ENCODE data around the gene DUT.

Gene DUT

DNA sequence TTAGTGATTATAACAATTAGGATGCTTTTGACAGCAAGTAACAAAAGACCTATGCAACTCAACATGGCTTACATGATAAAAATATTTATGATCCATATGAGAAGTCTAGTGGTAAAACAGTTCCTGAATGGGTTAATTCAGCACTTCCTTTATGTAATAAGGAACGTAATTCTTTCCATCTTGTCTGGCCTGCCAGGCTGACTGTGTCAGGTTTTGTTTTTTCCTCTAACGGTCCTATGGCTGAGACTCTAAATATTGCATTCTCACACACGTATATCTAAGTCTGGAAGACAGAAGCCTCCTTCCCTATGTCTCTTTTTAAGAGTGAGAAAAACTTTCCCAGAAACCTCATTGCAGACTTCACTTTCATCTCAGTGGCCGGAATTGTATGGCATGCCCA is 50.6 kb downstream of the DUT start:
- Histone ChIP-seq H3K27me3 (replicated peaks; ENCODE audit: insufficient read depth, low read length) (no peaks in the 10 kb centered on the region), H3K9me2 (replicated peaks; ENCODE audit: insufficient read depth, low read length) (no peaks in the 10 kb centered on the region), H3K4me3 (ENCODE audit: low read length) (no peak overlapping the region), H3K27ac (ENCODE audit: low read length) (no peak overlapping the region), H3K79me2 (ENCODE audit: low read length) (no peaks in the 10 kb centered on the region), H3K4me1 (ENCODE audit: low read length) (no peaks in the 10 kb centered on the region), H3K4me2 (ENCODE audit: low read depth, low read length) (no peak overlapping the region), H4K20me1 (ENCODE audit: insufficient read depth, low read length) (no peaks in the 10 kb centered on the region), H3F3A (ENCODE audit: insufficient read depth, low read length) (no peaks in the 10 kb centered on the region), H2AFZ (ENCODE audit: low read length) (no peak overlapping the region), H3K9ac (ENCODE audit: low read length) (no peak overlapping the region), H3K36me3 (replicated peaks; ENCODE audit: insufficient read depth, low read length) (no peaks in the 10 kb centered on the region), H3K9me3 (replicated peaks; ENCODE audit: insufficient read depth, low read length) (no peaks in the 10 kb centered on the region)
- TF ChIP-seq, protein P1, sequence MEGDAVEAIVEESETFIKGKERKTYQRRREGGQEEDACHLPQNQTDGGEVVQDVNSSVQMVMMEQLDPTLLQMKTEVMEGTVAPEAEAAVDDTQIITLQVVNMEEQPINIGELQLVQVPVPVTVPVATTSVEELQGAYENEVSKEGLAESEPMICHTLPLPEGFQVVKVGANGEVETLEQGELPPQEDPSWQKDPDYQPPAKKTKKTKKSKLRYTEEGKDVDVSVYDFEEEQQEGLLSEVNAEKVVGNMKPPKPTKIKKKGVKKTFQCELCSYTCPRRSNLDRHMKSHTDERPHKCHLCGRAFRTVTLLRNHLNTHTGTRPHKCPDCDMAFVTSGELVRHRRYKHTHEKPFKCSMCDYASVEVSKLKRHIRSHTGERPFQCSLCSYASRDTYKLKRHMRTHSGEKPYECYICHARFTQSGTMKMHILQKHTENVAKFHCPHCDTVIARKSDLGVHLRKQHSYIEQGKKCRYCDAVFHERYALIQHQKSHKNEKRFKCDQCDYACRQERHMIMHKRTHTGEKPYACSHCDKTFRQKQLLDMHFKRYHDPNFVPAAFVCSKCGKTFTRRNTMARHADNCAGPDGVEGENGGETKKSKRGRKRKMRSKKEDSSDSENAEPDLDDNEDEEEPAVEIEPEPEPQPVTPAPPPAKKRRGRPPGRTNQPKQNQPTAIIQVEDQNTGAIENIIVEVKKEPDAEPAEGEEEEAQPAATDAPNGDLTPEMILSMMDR (IDR thresholded peaks at IDR 0.05; ENCODE audit: low read length), result no peak
- no peak for TF ChIP-seq EZH2phosphoT487 (IDR thresholded peaks at IDR 0.05; ENCODE audit: low read length)
- TF ChIP-seq EZH2 (optimal IDR thresholded peaks at IDR 0.05; ENCODE audit: low read depth, low read length), result no peak
- no peak for DNase-seq

- Histone ChIP-seq H3K36me3 (replicated peaks; ENCODE audit: insufficient read depth, low read length) (no peaks in the 10 kb centered on the region), H3K9me2 (replicated peaks; ENCODE audit: insufficient read depth, low read length) (no peaks in the 10 kb centered on the region), H3K27ac (ENCODE audit: low read length) (no peak overlapping the region), H2AFZ (ENCODE audit: low read length) (no peak overlapping the region), H3K79me2 (ENCODE audit: low read length) (no peaks in the 10 kb centered on the region), H3K9me3 (replicated peaks; ENCODE audit: insufficient read depth, low read length) (no peaks in the 10 kb centered on the region), H3K4me2 (ENCODE audit: low read depth, low read length) (no peak overlapping the region), H3F3A (ENCODE audit: insufficient read depth, low read length) (no peaks in the 10 kb centered on the region), H3K4me3 (ENCODE audit: low read length) (no peak overlapping the region), H3K27me3 (replicated peaks; ENCODE audit: insufficient read depth, low read length) (no peaks in the 10 kb centered on the region), H3K9ac (ENCODE audit: low read length) (no peak overlapping the region), H3K4me1 (ENCODE audit: low read length) (no peaks in the 10 kb centered on the region), H4K20me1 (ENCODE audit: insufficient read depth, low read length) (no peaks in the 10 kb centered on the region)
- no peak for DNase-seq
- no peak for TF ChIP-seq EZH2 (optimal IDR thresholded peaks at IDR 0.05; ENCODE audit: low read depth, low read length)
- TF ChIP-seq, protein P1 (IDR thresholded peaks at IDR 0.05; ENCODE audit: low read length), result no peak
- TF ChIP-seq EZH2phosphoT487 (IDR thresholded peaks at IDR 0.05; ENCODE audit: low read length), result no peak
Measured at GRCh38 chr15:48383031-48383430, 51.8 kb downstream of the DUT start.

GRCh38 chr15:48384616-48385015 is 53.4 kb downstream of the DUT start:
- H3K4me3 ChIP-seq (ENCODE audit: low read length), result no peak overlapping the region
- no peaks in the 10 kb centered on the region for H3K4me1 ChIP-seq (ENCODE audit: low read length)
- H3F3A ChIP-seq (ENCODE audit: insufficient read depth, low read length), result no peaks in the 10 kb centered on the region
- H3K9me3 ChIP-seq (replicated peaks; ENCODE audit: insufficient read depth, low read length), result no peaks in the 10 kb centered on the region
- no peaks in the 10 kb centered on the region for H3K9me2 ChIP-seq (replicated peaks; ENCODE audit: insufficient read depth, low read length)
- no peaks in the 10 kb centered on the region for H3K79me2 ChIP-seq (ENCODE audit: low read length)
- TF ChIP-seq EZH2 (optimal IDR thresholded peaks at IDR 0.05; ENCODE audit: low read depth, low read length) (no peak), EZH2phosphoT487 (IDR thresholded peaks at IDR 0.05; ENCODE audit: low read length) (no peak)
- TF ChIP-seq, protein P1 (IDR thresholded peaks at IDR 0.05; ENCODE audit: low read length), result no peak
- no peak for DNase-seq
- no peaks in the 10 kb centered on the region for H3K36me3 ChIP-seq (replicated peaks; ENCODE audit: insufficient read depth, low read length)
- H3K27ac ChIP-seq (ENCODE audit: low read length), result no peak overlapping the region
- H3K27me3 ChIP-seq (replicated peaks; ENCODE audit: insufficient read depth, low read length), result no peaks in the 10 kb centered on the region
- no peak overlapping the region for H3K4me2 ChIP-seq (ENCODE audit: low read depth, low read length)
- H2AFZ ChIP-seq (ENCODE audit: low read length), result no peak overlapping the region
- no peaks in the 10 kb centered on the region for H4K20me1 ChIP-seq (ENCODE audit: insufficient read depth, low read length)
- no peak overlapping the region for H3K9ac ChIP-seq (ENCODE audit: low read length)
